ENCODE measurements around the gene MDM2.

DNA sequence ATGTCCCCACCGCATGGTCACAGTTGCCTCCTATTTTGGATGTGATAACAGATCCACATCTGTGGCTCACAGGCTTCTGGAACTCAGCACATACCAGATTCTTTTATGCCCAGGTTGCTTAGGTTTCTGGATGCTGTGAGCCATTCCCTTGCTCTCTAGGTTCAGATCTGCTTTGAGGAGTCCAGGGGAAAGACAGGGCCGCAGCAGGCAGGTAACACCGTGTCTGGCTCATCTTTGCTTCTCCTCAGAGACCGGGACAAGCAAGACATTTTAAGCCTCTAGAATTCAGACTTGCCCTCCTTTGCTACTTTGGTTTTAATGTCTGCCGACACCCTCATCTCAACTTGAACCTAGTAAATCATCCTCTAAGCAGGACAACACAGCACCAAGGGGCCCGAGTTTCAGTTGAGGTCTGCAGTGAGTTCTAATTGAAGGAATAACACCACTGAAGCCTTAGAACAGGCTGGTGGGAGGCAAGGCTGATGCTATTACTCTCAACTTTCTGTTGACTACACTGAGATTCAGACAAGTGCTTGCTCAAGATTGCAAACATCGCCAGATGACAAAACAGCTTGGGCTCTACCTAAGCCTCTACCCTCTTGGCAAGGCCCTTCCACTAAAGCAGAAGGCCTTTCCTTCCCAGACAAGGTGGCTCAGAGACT lies 55.3 kb downstream of the MDM2 start:
- TF ChIP-seq, protein P1, sequence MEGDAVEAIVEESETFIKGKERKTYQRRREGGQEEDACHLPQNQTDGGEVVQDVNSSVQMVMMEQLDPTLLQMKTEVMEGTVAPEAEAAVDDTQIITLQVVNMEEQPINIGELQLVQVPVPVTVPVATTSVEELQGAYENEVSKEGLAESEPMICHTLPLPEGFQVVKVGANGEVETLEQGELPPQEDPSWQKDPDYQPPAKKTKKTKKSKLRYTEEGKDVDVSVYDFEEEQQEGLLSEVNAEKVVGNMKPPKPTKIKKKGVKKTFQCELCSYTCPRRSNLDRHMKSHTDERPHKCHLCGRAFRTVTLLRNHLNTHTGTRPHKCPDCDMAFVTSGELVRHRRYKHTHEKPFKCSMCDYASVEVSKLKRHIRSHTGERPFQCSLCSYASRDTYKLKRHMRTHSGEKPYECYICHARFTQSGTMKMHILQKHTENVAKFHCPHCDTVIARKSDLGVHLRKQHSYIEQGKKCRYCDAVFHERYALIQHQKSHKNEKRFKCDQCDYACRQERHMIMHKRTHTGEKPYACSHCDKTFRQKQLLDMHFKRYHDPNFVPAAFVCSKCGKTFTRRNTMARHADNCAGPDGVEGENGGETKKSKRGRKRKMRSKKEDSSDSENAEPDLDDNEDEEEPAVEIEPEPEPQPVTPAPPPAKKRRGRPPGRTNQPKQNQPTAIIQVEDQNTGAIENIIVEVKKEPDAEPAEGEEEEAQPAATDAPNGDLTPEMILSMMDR (IDR thresholded peaks at IDR 0.05), result no peak
- TF ChIP-seq, protein P2, sequence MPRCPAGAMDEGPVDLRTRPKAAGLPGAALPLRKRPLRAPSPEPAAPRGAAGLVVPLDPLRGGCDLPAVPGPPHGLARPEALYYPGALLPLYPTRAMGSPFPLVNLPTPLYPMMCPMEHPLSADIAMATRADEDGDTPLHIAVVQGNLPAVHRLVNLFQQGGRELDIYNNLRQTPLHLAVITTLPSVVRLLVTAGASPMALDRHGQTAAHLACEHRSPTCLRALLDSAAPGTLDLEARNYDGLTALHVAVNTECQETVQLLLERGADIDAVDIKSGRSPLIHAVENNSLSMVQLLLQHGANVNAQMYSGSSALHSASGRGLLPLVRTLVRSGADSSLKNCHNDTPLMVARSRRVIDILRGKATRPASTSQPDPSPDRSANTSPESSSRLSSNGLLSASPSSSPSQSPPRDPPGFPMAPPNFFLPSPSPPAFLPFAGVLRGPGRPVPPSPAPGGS (IDR thresholded peaks at IDR 0.05), result no peak
- TF ChIP-seq HOXA7 (CRISPR knock-in tag; IDR thresholded peaks at IDR 0.05) (no peak), KDM1A (IDR thresholded peaks at IDR 0.05; ENCODE audit: low read depth) (no peak)
